Measurements from ENCODE around the gene TMEM221. TPM values are rescaled to one million over a fixed set of nuclear protein-coding genes. Genes with fewer than 3 reads are reported as not detected.

TMEM221 gene
- total and polyA plus RNA-seq, 9 of the 15 experiments (the other 6 are each of a cell fraction or from before 2014, with no cell fraction given) = 0.06 to 0.35 TPM; not detected in 7

- TF ChIP-seq SMAD4 (CRISPR knock-in tag; conservative IDR thresholded peaks at IDR 0.05) (peak; percentile 43; the same call in 1 of the 2 replicates), NCOR1 (IDR thresholded peaks at IDR 0.05) (no peak), ZNF23 (CRISPR knock-in tag; IDR thresholded peaks at IDR 0.05) (no peak), ZNF740 (CRISPR knock-in tag; IDR thresholded peaks at IDR 0.05) (peak; percentile 71; the same call in 1 of the 2 replicates), ZNF740 (tag; IDR thresholded peaks at IDR 0.05) (no peak), HDAC6 (IDR thresholded peaks at IDR 0.05; ENCODE audit: low read depth, low read length) (no peak), RAD21 (CRISPR knock-in tag; conservative IDR thresholded peaks at IDR 0.05 in 1 of 2, IDR thresholded peaks at IDR 0.05 in 1 of 2) (peak; percentile 15 to 39; a peak in 2 of 4 replicates), ZNF277 (CRISPR knock-in tag; IDR thresholded peaks at IDR 0.05; ENCODE audit: borderline replicate concordance) (no peak), NR1H2 (CRISPR knock-in tag; IDR thresholded peaks at IDR 0.05) (no peak), ZNF280B (CRISPR knock-in tag; IDR thresholded peaks at IDR 0.05) (no peak), ZNF79 (CRISPR knock-in tag; IDR thresholded peaks at IDR 0.05; ENCODE audit: low read depth) (no peak), TAF15 (IDR thresholded peaks at IDR 0.05; ENCODE audit: low read depth, low read length) (no peak), NONO (IDR thresholded peaks at IDR 0.05; ENCODE audit: low read depth in 2 of 2, low read length in 1 of 2) (0 out of 4 replicates have a peak, but pooled peaks of 1 of the 2 experiments have one; percentile 15), CXXC5 (CRISPR knock-in tag; IDR thresholded peaks at IDR 0.05) (0 out of 2 replicates have a peak, but pooled peaks have one; percentile 25), ZBTB33 (CRISPR knock-in tag; IDR thresholded peaks at IDR 0.05) (no peak), JUND (IDR thresholded peaks at IDR 0.05; ENCODE audit: borderline replicate concordance, low read depth, low read length) (peak; percentile 11; the same call in 1 of the 2 replicates), JUND (tag; IDR thresholded peaks at IDR 0.05; ENCODE audit: borderline replicate concordance, low read depth, low read length) (no peak)
Measured at GRCh38 chr19:17448131-17448967, at the start of gene TMEM221 (continued).

Measured in K562 (cell line).